Heart right ventricle (tissue), 16 donors: ENCODE data around the gene TRRAP. TPM values are rescaled to one million over a fixed set of nuclear protein-coding genes. Genes with fewer than 3 reads are reported as not detected.

Experiments
- ATAC-seq, 8 donors: fragments of 200-7000 bp; cut with Tn5 transposase; one replicate each; pipeline ENCODE4 v1.9.1; 2020; ENCODE audit warnings: mild to moderate bottlenecking in 8 of 8, moderate library complexity in 8 of 8, moderate number of reproducible peaks in 1 of 8
- DNase-seq, 2 donors: peaks; one replicate each; pipeline ENCODE4 v3.0.0-alpha.2; 2020
- H3K27ac ChIP-seq, 10 donors: fragments of 200-600 bp; sonication (generic) in 2 of 10; one replicate each; pipeline versions ENCODE4 v1.5.0 to v1.8.0; 2020 to 2022; ENCODE audit warnings: mild to moderate bottlenecking in 3 of 10
- H3K27me3 ChIP-seq, 7 donors: fragments of 200-600 bp; one replicate each; pipeline ENCODE4 v1.8.0; 2021 to 2022; ENCODE audit warnings: mild to moderate bottlenecking in 2 of 7
- H3K36me3 ChIP-seq, 9 donors: fragments of 200-600 bp; sonication (generic) in 1 of 9; one replicate each; pipeline versions ENCODE4 v1.5.0 to v1.8.0; 2020 to 2022; ENCODE audit warnings: mild to moderate bottlenecking in 2 of 9
- H3K4me1 ChIP-seq, 9 donors: fragments of 200-600 bp; sonication (generic) in 1 of 9; one replicate each; pipeline versions ENCODE4 v1.5.0 to v1.8.0; 2020 to 2022; ENCODE audit warnings: mild to moderate bottlenecking in 4 of 9
- H3K4me3 ChIP-seq, 10 donors: fragments of 200-600 bp; sonication (generic) in 2 of 10; one replicate each; pipeline versions ENCODE4 v1.5.0 to v1.8.0; 2020 to 2022; ENCODE audit warnings: mild to moderate bottlenecking in 7 of 10, moderate library complexity in 2 of 10
- H3K9me3 ChIP-seq, 11 donors: fragments of 200-600 bp in 10 of 11; sonication (generic) in 2 of 11; one replicate each; pipeline versions ENCODE4 v1.5.0 to v1.8.0; 2013 to 2022; ENCODE audit warnings: mild to moderate bottlenecking in 2 of 11, control low read depth in 1 of 11, moderate library complexity in 1 of 11
- CTCF ChIP-seq, 9 donors: fragments of 200-600 bp; sonication (generic) in 2 of 9; IDR thresholded peaks; one replicate each; pipeline versions ENCODE4 v1.5.0 to v1.8.0; 2021 to 2022; ENCODE audit warnings: antibody characterized with exemption in 9 of 9, mild to moderate bottlenecking in 5 of 9, moderate library complexity in 1 of 9
- WGBS, 2 donors: extraction: QIAGEN DNeasy Blood & Tissue Kit; methylation state at CpG; one replicate each; pipeline ENCODE4 v1.1.7; 2013; ENCODE audit warnings: inconsistent platforms in 1 of 2; 5-methylcytosine and 5-hydroxymethylcytosine counted together
- intact Hi-C, 10 donors: fragments of 100-400 bp; cut with DNase I; formaldehyde crosslinking; loops; one replicate each; pipeline versions ENCODE4 v1.11.1 to v1.14.2; 2022
- polyA plus RNA-seq, 2 donors: library from polyadenylated mRNA; stranded (reverse); fragments of 200-250 nt; gene quantifications; one replicate each; pipeline ENCODE4 v1.2.3, GENCODE V29; 2013
- total RNA-seq, 10 donors: library from RNA; stranded (reverse); fragmentation: NEBNext Ultra II Directional in 3 of 10; extraction: Animal tissue kit (Norgen Biotek cat#: 25700) in 3 of 10; gene quantifications; one replicate each; pipeline versions ENCODE4 v1.2.1 to v1.2.4, GENCODE V29; 2021 to 2023
- donor health status: Arrhythmogenic right ventricular cardiomyopathy.
- donor health status: ischemic (EF 13 %, LVEDD 7.1; RV severe dilation, severe dysfunction).
- donor health status: healthy with polysubstance abuse.
- donor health status: DM: no; HTN: yes; CAD: no.
- donor health status: DM: no; HTN: no; CAD: no.
- donor health status: ischemic (EF 25% LVEDD 6.9; RV normal size, moderate dysfunction).
- donor health status: ischemic (EF 25% LVEDD 5.7; RV mildly dilated, moderate dysfunction).
- donor health status: healthy.
- donor health status: DM: yes; HTN: yes; CAD: no.
- donor health status: Ischemic cardiomyopathy.
- donor health status: ischemic (EF 35%, LVEDD 5.7; RV mildly dilated, moderate dysfunction).
- donor health status: nonischemic (EF 11% LVEDD 7.7; RV severe dilation, severe dysfunction).
- donor health status: DM: yes; HTN: yes; CAD: no.
- donor health status: PGD.
- donor health status: ischemic (EF 29% LVEDD 5.4; RV normal size, mild dysfunction).
- donor health status: nonischemic (EF 23%, LVEDD 6.1; RV moderate dilation, normal function).

TRRAP gene
- total and polyA plus RNA-seq, 12 donors, result 4.8 to 25.1 (median 21.3) TPM

- Histone ChIP-seq H3K27me3 (no peaks in the 10 kb centered on the region), H3K4me3 (no peak overlapping the region), H3K27ac (no peak overlapping the region), H3K4me1 (no peaks in the 10 kb centered on the region), H3K36me3 (peaks cover 5 to 100% (median 84%) of the 10 kb centered on the region in 9 donors), H3K9me3 (no peaks in the 10 kb centered on the region)
- no peak for ATAC-seq
- no peak for TF ChIP-seq CTCF (IDR thresholded peaks at IDR 0.05)
- intact Hi-C loops, result no loop called here
- 69 to 70% methylated on average over 14 of the region's 14 CpGs for WGBS, 2 donors
- no peak for DNase-seq
These were observed 90.3 kb downstream of the TRRAP start for GRCh38 chr7:98968621-98969020.

- no peaks in the 10 kb centered on the region for H3K4me1 ChIP-seq
- DNase-seq, result no peak
- intact Hi-C loops, result no loop called here
- no peak for TF ChIP-seq CTCF (IDR thresholded peaks at IDR 0.05)
- H3K27ac ChIP-seq, result no peak overlapping the region
- H3K4me3 ChIP-seq, result no peak overlapping the region
- no peaks in the 10 kb centered on the region for H3K9me3 ChIP-seq
- WGBS, 2 donors, result 95 to 98% methylated on average over 11 of the region's 11 CpGs
- peaks cover 5 to 100% (median 86%) of the 10 kb centered on the region in 9 donors for H3K36me3 ChIP-seq
- ATAC-seq, result no peak
- H3K27me3 ChIP-seq, result no peaks in the 10 kb centered on the region
These were observed 91.1 kb downstream of the TRRAP start for GRCh38 chr7:98969386-98969785.

GRCh38 chr7:98970016-98970615 is 91.8 kb downstream of the TRRAP start:
- Histone ChIP-seq H3K36me3 (peaks cover 5 to 100% (median 86%) of the 10 kb centered on the region in 9 donors), H3K9me3 (no peaks in the 10 kb centered on the region), H3K4me1 (peaks cover 0 to 5% (median 0%) of the 10 kb centered on the region in 9 donors), H3K27me3 (no peaks in the 10 kb centered on the region), H3K4me3 (no peak overlapping the region), H3K27ac (no peak overlapping the region)
- no peak for TF ChIP-seq CTCF (IDR thresholded peaks at IDR 0.05)
- intact Hi-C loops, result no loop called here
- ATAC-seq (no peak), DNase-seq (no peak)
- 92 to 93% methylated on average over 24 of the region's 24 CpGs for WGBS, 2 donors

GRCh38 chr7:98970805-98971204 is 92.5 kb downstream of the TRRAP start:
- intact Hi-C loops, result no loop called here
- DNase-seq (no peak), ATAC-seq (no peak)
- peaks cover 0 to 11% (median 0%) of the 10 kb centered on the region in 9 donors for H3K4me1 ChIP-seq
- no peak for TF ChIP-seq CTCF (IDR thresholded peaks at IDR 0.05)
- 94 to 96% methylated on average over 12 of the region's 12 CpGs for WGBS, 2 donors
- peaks cover 0 to 100% (median 82%) of the 10 kb centered on the region in 9 donors for H3K36me3 ChIP-seq
- no peak overlapping the region for H3K27ac ChIP-seq
- H3K4me3 ChIP-seq, result no peak overlapping the region
- no peaks in the 10 kb centered on the region for H3K27me3 ChIP-seq
- H3K9me3 ChIP-seq, result no peaks in the 10 kb centered on the region
